ENCODE measurements around the gene ASB13.

DNA sequence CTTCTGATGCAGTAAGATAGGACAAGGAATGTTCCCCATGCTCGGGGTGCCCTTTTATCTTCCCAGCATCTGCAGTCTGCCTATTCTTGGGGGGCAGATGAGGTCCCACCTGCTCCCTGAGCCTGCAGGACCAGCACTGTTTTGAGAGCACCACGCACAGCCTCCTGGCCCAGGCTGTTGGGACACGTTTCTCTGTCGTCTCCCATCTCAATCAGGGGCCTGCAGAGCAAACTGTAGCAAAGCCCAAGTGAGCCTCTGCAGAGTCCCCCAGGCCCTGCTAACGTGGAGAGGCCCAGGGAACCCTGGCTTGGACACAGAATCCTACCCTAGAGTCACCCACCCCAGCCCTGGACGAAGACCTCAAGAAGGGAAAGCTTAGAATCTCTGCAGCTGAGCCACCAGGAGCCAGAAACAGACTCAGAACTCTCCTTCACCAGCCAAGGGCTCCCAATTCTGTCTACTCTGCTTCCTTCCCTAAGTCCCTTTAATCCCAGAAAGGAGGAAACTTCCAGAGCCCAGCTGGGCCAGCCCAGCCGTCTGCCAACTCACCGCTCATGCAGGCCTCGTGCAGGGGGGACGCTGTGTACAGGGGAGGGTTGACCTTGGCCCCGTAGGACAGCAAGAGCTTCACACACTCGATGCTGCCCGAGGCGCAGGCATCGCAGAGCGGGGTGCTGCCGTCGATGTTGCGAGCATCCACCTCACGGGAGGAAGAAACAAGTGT is 15.6 kb downstream of the ASB13 start:
- TF ChIP-seq, protein P1, sequence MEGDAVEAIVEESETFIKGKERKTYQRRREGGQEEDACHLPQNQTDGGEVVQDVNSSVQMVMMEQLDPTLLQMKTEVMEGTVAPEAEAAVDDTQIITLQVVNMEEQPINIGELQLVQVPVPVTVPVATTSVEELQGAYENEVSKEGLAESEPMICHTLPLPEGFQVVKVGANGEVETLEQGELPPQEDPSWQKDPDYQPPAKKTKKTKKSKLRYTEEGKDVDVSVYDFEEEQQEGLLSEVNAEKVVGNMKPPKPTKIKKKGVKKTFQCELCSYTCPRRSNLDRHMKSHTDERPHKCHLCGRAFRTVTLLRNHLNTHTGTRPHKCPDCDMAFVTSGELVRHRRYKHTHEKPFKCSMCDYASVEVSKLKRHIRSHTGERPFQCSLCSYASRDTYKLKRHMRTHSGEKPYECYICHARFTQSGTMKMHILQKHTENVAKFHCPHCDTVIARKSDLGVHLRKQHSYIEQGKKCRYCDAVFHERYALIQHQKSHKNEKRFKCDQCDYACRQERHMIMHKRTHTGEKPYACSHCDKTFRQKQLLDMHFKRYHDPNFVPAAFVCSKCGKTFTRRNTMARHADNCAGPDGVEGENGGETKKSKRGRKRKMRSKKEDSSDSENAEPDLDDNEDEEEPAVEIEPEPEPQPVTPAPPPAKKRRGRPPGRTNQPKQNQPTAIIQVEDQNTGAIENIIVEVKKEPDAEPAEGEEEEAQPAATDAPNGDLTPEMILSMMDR (IDR thresholded peaks at IDR 0.05): no peak
- TF ChIP-seq POLR2A (IDR thresholded peaks at IDR 0.05): no peak

All from sigmoid colon (tissue), 3 donors.